HepG2 (cell line): ENCODE data around the gene SAPCD2. TPM values are rescaled to one million over a fixed set of nuclear protein-coding genes. Genes with fewer than 3 reads are reported as not detected.

Experiments
- ASH2L ChIP-seq: fragments of 300-600, 200-600 bp; sonication (generic); IDR thresholded peaks from 2 replicates; pipeline ENCODE4 v1.7.0; 2017; ENCODE audit warnings: low read depth, mild to moderate bottlenecking, moderate library complexity, mixed read lengths, low read length; ENCODE audit not compliant: insufficient read length
- EEA1 ChIP-seq: sonication (generic); formaldehyde crosslinking; IDR thresholded peaks from 2 replicates; pipeline ENCODE4 v1.5.1; 2020; ENCODE audit warnings: mild to moderate bottlenecking, missing genetic modification reagents, borderline replicate concordance
- FOXO1 ChIP-seq: sonication (generic); formaldehyde crosslinking; IDR thresholded peaks from 2 replicates; pipeline ENCODE4 v1.4.0; 2020; ENCODE audit warnings: missing genetic modification reagents
- HOXA9 ChIP-seq: sonication (generic); formaldehyde crosslinking; IDR thresholded peaks from 2 replicates; pipeline ENCODE4 v1.8.1; 2022; ENCODE audit warnings: missing genetic modification reagents, mild to moderate bottlenecking, moderate library complexity, borderline replicate concordance
- ISX ChIP-seq: sonication (generic); formaldehyde crosslinking; conservative IDR thresholded peaks from 2 replicates; pipeline ENCODE4 v1.5.0; 2020; ENCODE audit warnings: missing genetic modification reagents
- KDM2A ChIP-seq: sonication (generic); formaldehyde crosslinking; IDR thresholded peaks from 2 replicates; pipeline ENCODE4 v1.4.0; 2020; ENCODE audit warnings: low read depth, missing genetic modification reagents, borderline replicate concordance
- MEF2D ChIP-seq: sonication (generic); formaldehyde crosslinking; IDR thresholded peaks from 2 replicates; pipeline ENCODE4 v1.5.1; 2020; ENCODE audit warnings: mild to moderate bottlenecking, missing genetic modification reagents
- MTF2 ChIP-seq: sonication (generic); formaldehyde crosslinking; IDR thresholded peaks from 2 replicates; pipeline ENCODE4 v1.5.0; 2020; ENCODE audit warnings: missing genetic modification reagents, borderline replicate concordance
- MYC ChIP-seq: sonication (generic); formaldehyde crosslinking; IDR thresholded peaks from 2 replicates; pipeline ENCODE4 v1.9.0; 2021; ENCODE audit warnings: missing genetic modification reagents, borderline replicate concordance
- NFKB2 ChIP-seq: sonication (generic); formaldehyde crosslinking; IDR thresholded peaks from 2 replicates; pipeline ENCODE4 v1.4.0; 2020; ENCODE audit warnings: missing genetic modification reagents, borderline replicate concordance
- PHB2 ChIP-seq: fragments of 450-650 bp; IDR thresholded peaks from 2 replicates; pipeline ENCODE4 v1.6.1; 2018; ENCODE audit not compliant: partially characterized antibody
- RNF2 ChIP-seq: fragments of 450-650 bp; conservative IDR thresholded peaks from 2 replicates; pipeline ENCODE4 v1.6.1; 2016; ENCODE audit warnings: low read depth
- SALL2 ChIP-seq: sonication (generic); formaldehyde crosslinking; IDR thresholded peaks from 2 replicates; pipeline ENCODE4 v1.8.1; 2023; ENCODE audit warnings: mild to moderate bottlenecking, missing genetic modification reagents, inconsistent platforms
- STAT5B ChIP-seq: sonication (generic); formaldehyde crosslinking; IDR thresholded peaks from 2 replicates; pipeline ENCODE4 v1.4.0; 2020; ENCODE audit warnings: missing genetic modification reagents
- TOPORS ChIP-seq: sonication (generic); formaldehyde crosslinking; IDR thresholded peaks from 2 replicates; pipeline ENCODE4 v1.8.0; 2023; ENCODE audit warnings: mild to moderate bottlenecking, missing genetic modification reagents
- ZFP36L1 ChIP-seq: sonication (generic); formaldehyde crosslinking; IDR thresholded peaks from 2 replicates; pipeline ENCODE4 v1.8.0; 2022; ENCODE audit warnings: mild to moderate bottlenecking, missing genetic modification reagents, moderate library complexity
- ZIK1 ChIP-seq: sonication (generic); formaldehyde crosslinking; IDR thresholded peaks from 2 replicates; pipeline ENCODE4 v1.5.0; 2020; ENCODE audit warnings: mild to moderate bottlenecking, low read depth, missing genetic modification reagents, borderline replicate concordance
- ZMYM2 ChIP-seq: sonication (generic); formaldehyde crosslinking; IDR thresholded peaks from 2 replicates; pipeline ENCODE4 v1.8.0; 2022; ENCODE audit warnings: mild to moderate bottlenecking, missing genetic modification reagents
- ZNF160 ChIP-seq: sonication (generic); formaldehyde crosslinking; IDR thresholded peaks from 2 replicates; pipeline ENCODE4 v1.8.0; 2022; ENCODE audit warnings: mild to moderate bottlenecking, inconsistent platforms, missing genetic modification reagents
- ZNF207 ChIP-seq: fragments of 450-650 bp; IDR thresholded peaks from 2 replicates; pipeline ENCODE4 v1.6.1; 2016; ENCODE audit warnings: antibody characterized with exemption, borderline replicate concordance
- ZNF567 ChIP-seq: sonication (generic); formaldehyde crosslinking; IDR thresholded peaks from 2 replicates; pipeline ENCODE4 v1.8.1; 2023; ENCODE audit warnings: mild to moderate bottlenecking, missing genetic modification reagents, borderline replicate concordance
- ZNF605 ChIP-seq: sonication (generic); formaldehyde crosslinking; IDR thresholded peaks from 2 replicates; pipeline ENCODE4 v1.8.0; 2022; ENCODE audit warnings: mild to moderate bottlenecking, missing genetic modification reagents
- ZNF674 ChIP-seq: sonication (generic); formaldehyde crosslinking; IDR thresholded peaks from 2 replicates; pipeline ENCODE4 v1.5.0; 2020; ENCODE audit warnings: low read depth, mild to moderate bottlenecking, missing genetic modification reagents
- ZNF709 ChIP-seq: sonication (generic); formaldehyde crosslinking; IDR thresholded peaks from 2 replicates; pipeline ENCODE4 v1.5.0; 2020; ENCODE audit warnings: mild to moderate bottlenecking, missing genetic modification reagents
- ZNF766 ChIP-seq: sonication (generic); formaldehyde crosslinking; IDR thresholded peaks from 2 replicates; pipeline ENCODE4 v1.5.0; 2020; ENCODE audit warnings: missing genetic modification reagents, borderline replicate concordance
- polyA plus RNA-seq, 8 experiments: library from polyadenylated mRNA; depleted of rRNA in 3 of 8; stranded (reverse) in 7 of 8; unstranded in 1 of 8; fragments of >200 nt; fragmentation: Illumina TruSeq in 4 of 8; extraction: Trizol in 4 of 8; gene quantifications; 2 replicates each; pipeline versions ENCODE4 v1.2.1 to v1.2.3, GENCODE V29; 2011 to 2016; ENCODE audit warnings: low read depth in 4 of 8, missing spikeins in 1 of 8, mixed read lengths in 1 of 8; ENCODE audit not compliant: insufficient read depth in 1 of 8
- total RNA-seq, 5 experiments: library from RNA; depleted of rRNA; stranded (reverse); fragments of >200 nt; fragmentation: Illumina TruSeq; extraction: Trizol; gene quantifications; 2 replicates each; pipeline ENCODE4 v1.2.3, GENCODE V29; 2016; ENCODE audit warnings: low read depth in 1 of 5
- TF ChIP-seq, protein P1 (sequence below): sonication (generic); formaldehyde crosslinking; IDR thresholded peaks from 2 replicates; pipeline ENCODE4 v1.8.0; 2023; ENCODE audit warnings: mild to moderate bottlenecking, missing genetic modification reagents
- TF ChIP-seq, protein P2 (sequence below): sonication (generic); formaldehyde crosslinking; IDR thresholded peaks from 2 replicates; pipeline ENCODE4 v1.4.0; 2020; ENCODE audit warnings: low read depth, mild to moderate bottlenecking, missing genetic modification reagents

The SAPCD2 gene
- total and polyA plus RNA-seq, 2 of the 13 experiments (the other 11 are each of a cell fraction or from before 2014, with no cell fraction given) = 21.9 to 42.8 TPM

DNA sequence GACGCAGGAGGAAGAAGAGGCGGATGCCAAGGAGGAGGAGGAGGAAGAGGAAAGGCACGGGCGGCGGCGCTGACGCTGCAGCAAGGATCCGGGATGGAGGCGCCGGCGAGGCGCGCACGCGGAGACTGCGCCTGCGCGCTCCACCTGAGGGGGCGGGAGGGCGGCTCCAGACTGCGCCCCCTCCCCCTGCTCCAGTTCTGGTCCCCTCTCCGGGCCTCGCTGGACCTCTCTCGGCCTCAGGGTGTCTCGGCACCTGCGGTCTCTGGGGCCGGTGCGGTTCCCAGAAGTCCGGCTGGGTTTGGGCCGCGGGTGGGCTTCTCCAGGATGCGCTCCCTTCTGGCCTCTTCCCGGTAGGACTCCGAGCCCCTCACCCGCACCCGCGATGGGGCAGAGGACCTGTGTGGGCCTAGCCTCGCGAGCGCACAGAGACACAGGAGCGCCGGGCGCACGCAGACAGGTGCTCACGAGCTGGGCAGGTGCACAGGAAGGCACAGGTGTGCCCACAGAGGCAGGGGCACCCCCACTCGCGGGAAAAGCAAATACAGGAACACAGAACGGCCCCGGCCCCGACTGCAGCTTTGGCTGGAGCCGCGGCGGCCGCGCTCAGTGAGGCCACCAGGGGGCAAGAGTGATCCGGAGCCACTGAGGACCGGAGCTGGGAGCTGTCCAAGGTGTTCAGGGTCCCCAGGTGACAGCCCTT lies 24.1 kb downstream of the SAPCD2 start, which contains the start of gene NPDC1 (continued):
- TF ChIP-seq SALL2 (CRISPR knock-in tag) (0 out of 2 replicates have a peak, but pooled peaks have one; percentile 67), TOPORS (CRISPR knock-in tag) (0 out of 2 replicates have a peak, but pooled peaks have one; percentile 51), ASH2L (peak; percentile 26), ZMYM2 (CRISPR knock-in tag) (0 out of 2 replicates have a peak, but pooled peaks have one; percentile 36), ZNF207 (no peak), MEF2D (CRISPR knock-in tag) (peak; percentile 73), ZNF605 (CRISPR knock-in tag) (peak; percentile 96), ISX (peak; percentile 78; the same call in 1 of the 2 replicates), NFKB2 (CRISPR knock-in tag) (peak; percentile 78; the same call in 1 of the 2 replicates), MTF2 (CRISPR knock-in tag) (peak; percentile 95), MYC (CRISPR knock-in tag) (peak; percentile 50; the same call in 1 of the 2 replicates), FOXO1 (CRISPR knock-in tag) (0 out of 2 replicates have a peak, but pooled peaks have one; percentile 57), STAT5B (CRISPR knock-in tag) (peak; percentile 92), HOXA9 (CRISPR knock-in tag) (no peak), RNF2 (no peak), PHB2 (no peak), ZNF766 (CRISPR knock-in tag) (peak; percentile 51; the same call in 1 of the 2 replicates), KDM2A (peak; percentile 93), ZFP36L1 (CRISPR knock-in tag) (no peak), ZNF160 (CRISPR knock-in tag) (no peak; the same call in 1 of the 2 replicates), EEA1 (CRISPR knock-in tag) (peak; percentile 60; the same call in 1 of the 2 replicates), ZIK1 (CRISPR knock-in tag) (peak; percentile 76; the same call in 1 of the 2 replicates), ZNF567 (CRISPR knock-in tag) (0 out of 2 replicates have a peak, but pooled peaks have one; percentile 73), ZNF674 (CRISPR knock-in tag) (0 out of 2 replicates have a peak, but pooled peaks have one; percentile 72), ZNF709 (CRISPR knock-in tag) (0 out of 2 replicates have a peak, but pooled peaks have one; percentile 22)
- TF ChIP-seq, protein P1, sequence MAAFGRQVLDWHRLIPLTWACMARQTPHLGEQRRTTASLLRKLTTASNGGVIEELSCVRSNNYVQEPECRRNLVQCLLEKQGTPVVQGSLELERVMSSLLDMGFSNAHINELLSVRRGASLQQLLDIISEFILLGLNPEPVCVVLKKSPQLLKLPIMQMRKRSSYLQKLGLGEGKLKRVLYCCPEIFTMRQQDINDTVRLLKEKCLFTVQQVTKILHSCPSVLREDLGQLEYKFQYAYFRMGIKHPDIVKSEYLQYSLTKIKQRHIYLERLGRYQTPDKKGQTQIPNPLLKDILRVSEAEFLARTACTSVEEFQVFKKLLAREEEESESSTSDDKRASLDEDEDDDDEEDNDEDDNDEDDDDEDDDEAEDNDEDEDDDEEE (CRISPR knock-in tag) = peak; percentile 76; the same call in 1 of the 2 replicates
- TF ChIP-seq, protein P2, sequence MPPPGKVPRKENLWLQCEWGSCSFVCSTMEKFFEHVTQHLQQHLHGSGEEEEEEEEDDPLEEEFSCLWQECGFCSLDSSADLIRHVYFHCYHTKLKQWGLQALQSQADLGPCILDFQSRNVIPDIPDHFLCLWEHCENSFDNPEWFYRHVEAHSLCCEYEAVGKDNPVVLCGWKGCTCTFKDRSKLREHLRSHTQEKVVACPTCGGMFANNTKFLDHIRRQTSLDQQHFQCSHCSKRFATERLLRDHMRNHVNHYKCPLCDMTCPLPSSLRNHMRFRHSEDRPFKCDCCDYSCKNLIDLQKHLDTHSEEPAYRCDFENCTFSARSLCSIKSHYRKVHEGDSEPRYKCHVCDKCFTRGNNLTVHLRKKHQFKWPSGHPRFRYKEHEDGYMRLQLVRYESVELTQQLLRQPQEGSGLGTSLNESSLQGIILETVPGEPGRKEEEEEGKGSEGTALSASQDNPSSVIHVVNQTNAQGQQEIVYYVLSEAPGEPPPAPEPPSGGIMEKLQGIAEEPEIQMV (CRISPR knock-in tag) = no peak
